D341Med (cell line): Measurements from ENCODE around the gene RBM28.

Source experiments
- DNase-seq: peaks from one replicate; pipeline ENCODE4 v3.0.0; 2012; ENCODE audit warnings: low spot score

RBM28 gene

DNA sequence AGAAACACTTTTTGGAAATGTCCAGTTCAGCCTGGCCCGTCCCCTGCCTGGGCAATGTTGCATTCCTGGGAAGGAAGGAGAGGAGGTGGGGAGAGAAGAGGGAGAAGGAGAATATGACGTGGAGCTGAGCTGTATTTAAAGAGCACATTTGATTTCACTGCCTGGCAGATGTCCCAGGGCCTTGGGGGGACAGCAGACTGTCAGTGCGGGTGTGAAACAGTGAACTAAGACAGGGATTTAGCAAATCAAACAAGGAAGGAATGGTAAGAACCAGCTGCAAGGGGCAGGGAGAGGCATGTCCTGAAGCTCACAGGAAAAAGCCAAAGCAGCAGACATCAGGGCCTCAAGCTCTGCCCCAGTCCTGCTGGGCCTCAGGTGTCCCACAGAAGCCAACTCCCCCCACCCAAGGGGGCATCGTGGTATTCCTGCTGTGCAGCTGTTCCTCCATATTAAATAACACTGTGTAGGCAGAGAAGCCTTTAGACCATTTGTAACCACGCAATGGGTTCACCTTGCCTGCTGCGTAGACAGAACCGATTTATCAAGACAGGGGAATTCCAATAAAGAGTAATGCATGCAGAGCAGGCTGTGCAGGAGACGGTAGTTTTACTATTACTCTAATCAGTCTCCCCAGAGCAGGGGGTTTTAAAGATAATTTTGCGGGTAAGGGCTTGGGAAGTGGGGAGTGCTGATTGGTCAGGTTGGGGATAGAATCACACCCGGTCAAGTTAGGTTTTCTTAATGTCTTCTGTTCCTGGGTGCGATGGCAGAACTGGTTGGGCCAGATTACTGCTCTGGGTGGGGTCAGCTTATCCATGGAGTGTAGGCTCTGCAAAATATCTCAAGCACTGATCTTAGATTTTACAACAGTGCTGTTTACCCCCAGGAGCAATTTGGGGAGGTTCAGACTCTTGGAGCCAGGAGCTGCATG, 84.3 kb downstream of the RBM28 start:
- DNase-seq: peak; percentile 63

GRCh38 chr7:128257458-128257857, 86.2 kb downstream of the RBM28 start:
- DNase-seq: no peak

DNA sequence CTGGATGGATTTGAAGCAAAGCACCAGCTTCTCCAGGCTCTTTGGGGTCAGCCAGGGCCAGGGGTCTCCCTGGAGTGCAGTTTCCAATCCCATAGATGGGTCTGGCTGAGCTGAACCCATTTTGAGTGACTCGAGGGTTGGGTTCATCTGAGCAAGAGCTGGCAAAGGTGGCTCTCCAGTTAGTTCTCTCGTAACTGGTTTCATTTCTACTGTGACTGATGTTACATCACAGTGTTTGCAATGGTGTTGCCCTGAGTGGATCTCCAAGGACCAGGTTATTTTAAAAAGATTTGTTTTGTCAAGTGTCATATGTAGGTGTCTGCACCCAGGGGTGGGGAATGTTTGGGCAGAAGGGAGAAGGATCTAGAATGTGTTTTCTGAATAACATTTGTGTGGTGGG, 88.4 kb downstream of the RBM28 start:
- DNase-seq: no peak

- no peak for DNase-seq
Observed at GRCh38 chr7:128254470-128254869, 89.2 kb downstream of the RBM28 start.

DNA sequence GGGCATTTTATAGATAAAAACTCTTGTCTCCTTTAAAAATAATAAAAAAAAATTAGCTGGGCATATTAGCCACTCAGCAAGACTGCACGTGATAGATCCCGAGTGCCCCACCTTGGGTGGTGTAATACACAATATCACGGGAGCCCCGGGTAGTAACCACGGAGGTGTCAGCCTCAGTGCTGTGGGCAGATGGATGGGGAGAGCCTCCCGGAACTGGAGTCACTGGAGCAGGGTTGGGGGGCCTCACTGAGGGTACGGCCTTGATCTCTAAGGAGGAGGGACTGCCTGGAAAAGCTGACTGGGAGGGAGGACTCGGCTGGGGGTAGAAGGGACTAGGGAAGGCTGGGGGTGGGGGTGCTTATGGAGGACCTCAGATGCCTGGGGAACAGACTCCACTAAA, 90.0 kb downstream of the RBM28 start:
- no peak for DNase-seq

DNA sequence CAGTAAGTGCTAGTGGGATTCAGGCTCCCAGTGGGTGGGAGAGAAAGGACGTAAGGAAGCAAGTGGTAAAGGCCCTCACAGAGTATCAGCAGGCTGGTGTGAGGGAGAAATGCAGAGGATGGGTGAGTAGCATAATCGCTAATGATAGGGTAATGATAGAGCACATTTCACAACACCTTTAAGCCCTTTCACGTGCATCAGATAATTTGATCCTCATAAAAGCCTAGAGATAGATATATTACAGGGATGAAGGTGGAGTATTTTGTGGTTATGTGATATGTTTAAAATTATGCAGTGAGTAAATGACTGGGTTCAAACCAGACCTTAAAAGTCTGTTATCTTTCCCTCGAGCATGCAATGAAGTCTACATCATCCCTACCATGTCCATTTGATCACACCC, 92.4 kb downstream of the RBM28 start:
- no peak for DNase-seq
